Stimulated activated CD4-positive, alpha-beta T cell treated with anti-CD3 and anti-CD28 coated beads, Interleukin-12 subunit alpha, Interleukin-12 subunit beta, amount 100 ng/mL, for 24 hours (primary cell): ENCODE measurements around the gene NAPA.
A peak's percentile ranks its signal among the peaks of the same experiment; 100 is the strongest.

Experiments
- DNase-seq, 2 experiments: peaks; one replicate each; pipeline ENCODE4 v3.0.0-alpha.2; 2020; ENCODE audit warnings: low read depth in 2 of 2

The NAPA gene

GRCh38 chr19:47458672-47459071, 56.2 kb downstream of the NAPA start:
- DNase-seq = no peak

GRCh38 chr19:47456721-47457474, 58.0 kb downstream of the NAPA start:
- DNase-seq = no peak

- DNase-seq = no peak
These were observed 64.4 kb downstream of the NAPA start for GRCh38 chr19:47450478-47450877.

GRCh38 chr19:47448360-47448727, 66.5 kb downstream of the NAPA start:
- DNase-seq = no peak

GRCh38 chr19:47447470-47448359, 67.1 kb downstream of the NAPA start:
- peak in 1 of 2 experiments; percentile 58 for DNase-seq

GRCh38 chr19:47446534-47447469, 68.1 kb downstream of the NAPA start:
- DNase-seq = peak in 1 of 2 experiments; percentile 31

- peak; percentile 22 to 24 for DNase-seq
These were observed 68.9 kb downstream of the NAPA start for GRCh38 chr19:47445937-47446402.

GRCh38 chr19:47445527-47445926, 69.3 kb downstream of the NAPA start:
- DNase-seq = no peak

GRCh38 chr19:47444388-47444821, 70.5 kb downstream of the NAPA start:
- no peak for DNase-seq

GRCh38 chr19:47443331-47443730, 71.5 kb downstream of the NAPA start:
- DNase-seq = no peak

GRCh38 chr19:47438793-47439220, 76.1 kb downstream of the NAPA start:
- DNase-seq = no peak
